Measurements from ENCODE around the gene TPCN1. TPM values are rescaled to one million over a fixed set of nuclear protein-coding genes. Genes with fewer than 3 reads are reported as not detected.

Gene TPCN1
- total and polyA plus RNA-seq, 4 donors: 20.8 to 61.7 (median 30.7) TPM

DNA sequence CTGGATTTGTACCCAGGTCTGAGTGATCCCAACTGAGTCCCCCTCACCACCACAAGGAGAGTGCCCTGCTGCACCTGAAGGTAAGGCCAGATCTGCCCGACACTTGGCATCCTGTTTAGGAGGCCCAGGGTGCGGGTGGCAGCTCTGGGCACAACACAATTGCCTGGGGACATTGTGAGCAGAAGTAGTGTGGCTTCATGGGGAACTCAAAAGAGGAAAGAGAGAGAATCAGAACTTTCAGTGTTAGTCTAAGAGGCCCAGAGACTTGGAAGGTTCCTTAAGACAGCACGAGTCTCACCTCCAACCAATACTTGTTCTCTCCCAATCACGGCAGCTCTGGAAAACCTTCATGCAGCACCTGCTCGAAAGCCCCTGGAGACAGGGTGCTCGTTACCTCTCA, 120.3 kb downstream of the TPCN1 start:
- no peak for ATAC-seq (ENCODE audit: insufficient read depth, low FRiP score)

GRCh38 chr12:113345318-113345717, 124.1 kb downstream of the TPCN1 start:
- no peak overlapping the region for H3K4me3 ChIP-seq
- no peak for TF ChIP-seq CTCF (IDR thresholded peaks at IDR 0.05; ENCODE audit: control extremely low read depth, extremely low read depth)
- WGBS, 2 donors: 94 to 97% methylated on average over 6 of the region's 6 CpGs

More for the DNA sequence above, 120.3 kb downstream of the TPCN1 start:
- Histone ChIP-seq H3K9ac (ENCODE audit: insufficient read depth in 1 of 2, low read length in 2 of 2) (no peak overlapping the region), H3K4me3 (no peak overlapping the region), H3K4me1 (ENCODE audit: control insufficient read depth in 5 of 5, insufficient read depth in 5 of 5, low read length in 5 of 5) (no peaks in the 10 kb centered on the region), H3K27me3 (ENCODE audit: control insufficient read depth in 3 of 3, insufficient read depth in 3 of 3, low read length in 2 of 3) (no peaks in the 10 kb centered on the region), H3K27ac (ENCODE audit: low read depth in 1 of 2, low read length in 1 of 2) (no peak overlapping the region), H3K9me3 (ENCODE audit: control insufficient read depth in 4 of 4, insufficient read depth in 3 of 4, low read length in 3 of 4) (no peaks in the 10 kb centered on the region), H3K36me3 (ENCODE audit: control insufficient read depth in 4 of 4, insufficient read depth in 4 of 4, low read length in 4 of 4) (no peaks in the 10 kb centered on the region)
- WGBS, 2 donors: 73 to 77% methylated on average over 6 of the region's 6 CpGs
- TF ChIP-seq CTCF (IDR thresholded peaks at IDR 0.05; ENCODE audit: control extremely low read depth, extremely low read depth): no peak
- DNase-seq: no peak

DNA sequence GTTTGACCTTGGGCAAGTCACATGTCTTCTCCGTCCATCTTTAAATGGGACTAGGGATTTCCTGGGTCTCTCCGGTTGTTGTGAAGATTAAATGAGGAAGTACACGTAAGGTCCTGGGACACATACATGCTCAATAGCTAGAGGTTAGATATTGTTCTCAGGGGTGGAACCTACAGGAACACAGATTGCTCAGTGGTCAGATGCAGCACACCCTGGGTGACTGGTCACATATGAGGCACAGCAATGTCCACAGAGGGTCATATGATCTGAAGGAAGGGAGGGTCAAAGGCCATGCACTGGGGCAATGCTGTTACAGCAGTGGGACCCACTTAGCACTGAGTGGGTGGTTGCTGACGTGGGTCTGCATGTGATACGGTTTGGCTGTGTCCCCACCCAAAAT, 125.1 kb downstream of the TPCN1 start:
- H3K27ac ChIP-seq (ENCODE audit: low read depth in 1 of 2, low read length in 1 of 2): no peak overlapping the region
- H3K9ac ChIP-seq (ENCODE audit: insufficient read depth in 1 of 2, low read length in 2 of 2): no peak overlapping the region
- H3K27me3 ChIP-seq (ENCODE audit: control insufficient read depth in 3 of 3, insufficient read depth in 3 of 3, low read length in 2 of 3): peaks cover 0 to 4% (median 3%) of the 10 kb centered on the region in 3 donors
- WGBS, 2 donors: 76% methylated on average over 5 of the region's 5 CpGs
- no peaks in the 10 kb centered on the region for H3K4me1 ChIP-seq (ENCODE audit: control insufficient read depth in 5 of 5, insufficient read depth in 5 of 5, low read length in 5 of 5)
- TF ChIP-seq CTCF (IDR thresholded peaks at IDR 0.05; ENCODE audit: control extremely low read depth, extremely low read depth): no peak
- no peak for ATAC-seq (ENCODE audit: insufficient read depth, low FRiP score)
- no peaks in the 10 kb centered on the region for H3K36me3 ChIP-seq (ENCODE audit: control insufficient read depth in 4 of 4, insufficient read depth in 4 of 4, low read length in 4 of 4)
- no peak for DNase-seq
- no peaks in the 10 kb centered on the region for H3K9me3 ChIP-seq (ENCODE audit: control insufficient read depth in 4 of 4, insufficient read depth in 3 of 4, low read length in 3 of 4)
- no peak overlapping the region for H3K4me3 ChIP-seq

More at GRCh38 chr12:113345318-113345717, 124.1 kb downstream of the TPCN1 start:
- Histone ChIP-seq H3K36me3 (ENCODE audit: control insufficient read depth in 4 of 4, insufficient read depth in 4 of 4, low read length in 4 of 4) (no peaks in the 10 kb centered on the region), H3K27me3 (ENCODE audit: control insufficient read depth in 3 of 3, insufficient read depth in 3 of 3, low read length in 2 of 3) (peaks cover 0 to 4% (median 3%) of the 10 kb centered on the region in 3 donors), H3K4me1 (ENCODE audit: control insufficient read depth in 5 of 5, insufficient read depth in 5 of 5, low read length in 5 of 5) (no peaks in the 10 kb centered on the region), H3K9ac (ENCODE audit: insufficient read depth in 1 of 2, low read length in 2 of 2) (no peak overlapping the region), H3K27ac (ENCODE audit: low read depth in 1 of 2, low read length in 1 of 2) (no peak overlapping the region), H3K9me3 (ENCODE audit: control insufficient read depth in 4 of 4, insufficient read depth in 3 of 4, low read length in 3 of 4) (no peaks in the 10 kb centered on the region)
- DNase-seq (no peak), ATAC-seq (ENCODE audit: insufficient read depth, low FRiP score) (no peak)

GRCh38 chr12:113347107-113347506, 125.8 kb downstream of the TPCN1 start:
- DNase-seq: no peak
- no peaks in the 10 kb centered on the region for H3K9me3 ChIP-seq (ENCODE audit: control insufficient read depth in 4 of 4, insufficient read depth in 3 of 4, low read length in 3 of 4)
- ATAC-seq (ENCODE audit: insufficient read depth, low FRiP score): no peak
- WGBS, 2 donors: 90 to 93% methylated on average over 3 of the region's 3 CpGs
- no peaks in the 10 kb centered on the region for H3K4me1 ChIP-seq (ENCODE audit: control insufficient read depth in 5 of 5, insufficient read depth in 5 of 5, low read length in 5 of 5)
- no peak overlapping the region for H3K27ac ChIP-seq (ENCODE audit: low read depth in 1 of 2, low read length in 1 of 2)
- TF ChIP-seq CTCF (IDR thresholded peaks at IDR 0.05; ENCODE audit: control extremely low read depth, extremely low read depth): no peak
- H3K36me3 ChIP-seq (ENCODE audit: control insufficient read depth in 4 of 4, insufficient read depth in 4 of 4, low read length in 4 of 4): no peaks in the 10 kb centered on the region
- no peak overlapping the region for H3K4me3 ChIP-seq
- peaks cover 0 to 5% (median 4%) of the 10 kb centered on the region in 3 donors for H3K27me3 ChIP-seq (ENCODE audit: control insufficient read depth in 3 of 3, insufficient read depth in 3 of 3, low read length in 2 of 3)
- no peak overlapping the region for H3K9ac ChIP-seq (ENCODE audit: insufficient read depth in 1 of 2, low read length in 2 of 2)
